NB4 (cell line): ENCODE results near the gene CHKA.

Source experiments
- MYC ChIP-seq: IDR thresholded peaks from 2 replicates; pipeline ENCODE4 v1.6.1; 2011; ENCODE audit warnings: low read depth, low read length
- POLR2A ChIP-seq: IDR thresholded peaks from 2 replicates; pipeline ENCODE4 v1.6.1; 2011; ENCODE audit warnings: mild to moderate bottlenecking; ENCODE audit not compliant: insufficient read length; ENCODE audit errors: extremely low read depth
- TF ChIP-seq, protein P1 (sequence below): IDR thresholded peaks from one replicate; pipeline ENCODE4 v1.5.1; 2012; ENCODE audit warnings: low read depth, low read length

DNA sequence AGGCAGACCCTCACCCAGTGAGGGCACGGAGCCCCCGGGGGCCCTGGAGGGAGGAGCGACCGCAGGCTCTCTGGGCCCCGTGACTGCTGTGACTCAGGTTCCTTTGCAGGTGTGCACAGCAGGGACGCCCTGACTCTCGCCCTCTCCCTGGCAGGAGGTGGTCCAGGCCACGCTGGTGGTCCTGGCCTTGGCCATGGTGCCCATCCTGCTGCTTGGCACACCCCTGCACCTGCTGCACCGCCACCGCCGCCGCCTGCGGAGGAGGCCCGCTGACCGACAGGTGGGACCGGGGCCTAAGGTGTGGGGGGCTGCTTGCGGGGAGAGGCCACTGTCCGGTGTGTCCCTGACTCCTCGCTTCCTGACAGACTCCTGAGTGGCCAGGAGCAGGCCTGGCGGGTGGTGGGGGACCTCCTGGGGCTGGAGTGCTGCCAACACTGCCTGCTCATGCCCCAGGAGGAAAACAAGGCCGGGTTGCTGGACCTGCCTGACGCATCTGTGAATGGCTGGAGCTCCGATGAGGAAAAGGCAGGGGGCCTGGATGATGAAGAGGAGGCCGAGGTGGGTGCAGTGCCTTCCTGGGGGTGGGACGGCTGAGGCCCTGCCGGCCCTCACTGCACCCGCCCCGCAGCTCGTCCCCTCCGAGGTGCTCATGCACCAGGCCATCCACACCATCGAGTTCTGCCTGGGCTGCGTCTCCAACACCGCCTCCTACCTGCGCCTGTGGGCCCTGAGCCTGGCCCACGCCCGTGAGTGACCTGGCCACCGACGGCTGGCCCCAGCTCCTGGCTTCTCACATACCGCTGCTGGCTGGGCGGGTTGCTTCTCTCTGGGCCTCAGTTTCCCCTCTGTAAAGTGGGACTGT lies 71.4 kb downstream of the CHKA start:
- TF ChIP-seq, protein P1, sequence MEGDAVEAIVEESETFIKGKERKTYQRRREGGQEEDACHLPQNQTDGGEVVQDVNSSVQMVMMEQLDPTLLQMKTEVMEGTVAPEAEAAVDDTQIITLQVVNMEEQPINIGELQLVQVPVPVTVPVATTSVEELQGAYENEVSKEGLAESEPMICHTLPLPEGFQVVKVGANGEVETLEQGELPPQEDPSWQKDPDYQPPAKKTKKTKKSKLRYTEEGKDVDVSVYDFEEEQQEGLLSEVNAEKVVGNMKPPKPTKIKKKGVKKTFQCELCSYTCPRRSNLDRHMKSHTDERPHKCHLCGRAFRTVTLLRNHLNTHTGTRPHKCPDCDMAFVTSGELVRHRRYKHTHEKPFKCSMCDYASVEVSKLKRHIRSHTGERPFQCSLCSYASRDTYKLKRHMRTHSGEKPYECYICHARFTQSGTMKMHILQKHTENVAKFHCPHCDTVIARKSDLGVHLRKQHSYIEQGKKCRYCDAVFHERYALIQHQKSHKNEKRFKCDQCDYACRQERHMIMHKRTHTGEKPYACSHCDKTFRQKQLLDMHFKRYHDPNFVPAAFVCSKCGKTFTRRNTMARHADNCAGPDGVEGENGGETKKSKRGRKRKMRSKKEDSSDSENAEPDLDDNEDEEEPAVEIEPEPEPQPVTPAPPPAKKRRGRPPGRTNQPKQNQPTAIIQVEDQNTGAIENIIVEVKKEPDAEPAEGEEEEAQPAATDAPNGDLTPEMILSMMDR, result no peak
- TF ChIP-seq POLR2A (no peak), MYC (no peak)
